GM13977 (cell line): ENCODE results near the gene ITPKB.

Source experiments
- DNase-seq: peaks from one replicate; pipeline ENCODE4 v3.0.0; 2012; ENCODE audit warnings: low spot score
- CTCF ChIP-seq: IDR thresholded peaks from 2 replicates; pipeline ENCODE4 v1.5.1; 2012; ENCODE audit warnings: mild to moderate bottlenecking, control low read depth; ENCODE audit not compliant: insufficient read depth; ENCODE audit errors: extremely low read depth, missing control alignments
- in situ Hi-C: fragments of 300-500 bp; cut with MboI; formaldehyde crosslinking; loops from one replicate; pipeline ENCODE4 v1.12.0; 2022; ENCODE audit warnings: low sequenced_read_pairs, low pct_unique_long_range_greater_than_20kb, mixed read lengths, inconsistent platforms; ENCODE audit not compliant: unreplicated experiment

ITPKB gene

GRCh38 chr1:226678251-226678650 lies 60.8 kb downstream of the ITPKB start:
- DNase-seq, result no peak
- TF ChIP-seq CTCF, result no peak
- in situ Hi-C loops, result no loop called here

DNA sequence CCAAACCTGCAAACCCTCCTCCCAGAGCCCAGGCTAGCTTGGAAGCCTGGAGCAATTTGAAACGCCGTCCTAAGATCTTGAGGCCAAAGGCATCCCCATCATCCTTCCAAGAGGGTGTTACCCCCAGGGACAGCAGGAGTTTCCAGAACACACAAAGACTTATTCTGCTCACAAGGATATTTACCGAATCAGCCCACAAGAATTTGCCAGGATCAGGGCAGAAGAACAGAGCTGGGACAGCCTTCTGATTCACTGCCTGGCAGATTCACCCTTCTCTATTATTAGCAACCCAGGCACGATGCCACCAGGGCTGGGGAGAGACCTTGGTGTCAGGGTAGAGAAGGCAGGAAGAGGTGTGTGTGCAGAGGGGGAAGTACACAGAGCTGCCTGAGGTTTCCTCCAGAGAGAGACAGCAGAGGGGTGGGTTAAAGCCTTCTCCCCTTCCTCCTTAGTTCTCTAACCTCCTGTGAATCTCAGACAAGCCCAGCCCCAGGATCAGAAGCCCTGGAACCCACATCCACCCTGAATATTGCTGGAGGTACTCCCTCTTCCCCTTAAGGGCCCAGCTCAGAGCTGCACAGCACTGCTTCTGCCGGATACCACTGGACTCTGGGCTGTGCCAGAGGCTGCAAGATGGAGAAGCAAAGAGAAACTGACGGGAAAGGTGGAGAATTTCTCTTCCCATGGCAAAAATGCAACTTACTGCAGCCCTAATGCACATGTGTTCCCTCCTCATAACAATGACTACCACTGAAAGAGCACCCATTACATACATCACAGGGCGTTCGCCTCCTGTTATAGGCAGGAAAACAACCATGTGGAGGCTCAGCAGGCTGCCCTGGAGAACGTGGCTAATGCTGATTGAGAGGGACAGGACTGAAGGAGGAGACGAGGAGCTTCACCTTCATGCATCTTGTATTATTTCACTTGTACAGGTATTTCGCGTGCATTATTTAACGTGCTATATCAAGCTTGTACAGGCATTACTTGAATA lies 61.8 kb downstream of the ITPKB start:
- in situ Hi-C loops, result no loop called here
- peak; percentile 52 for DNase-seq
- TF ChIP-seq CTCF, result no peak

DNA sequence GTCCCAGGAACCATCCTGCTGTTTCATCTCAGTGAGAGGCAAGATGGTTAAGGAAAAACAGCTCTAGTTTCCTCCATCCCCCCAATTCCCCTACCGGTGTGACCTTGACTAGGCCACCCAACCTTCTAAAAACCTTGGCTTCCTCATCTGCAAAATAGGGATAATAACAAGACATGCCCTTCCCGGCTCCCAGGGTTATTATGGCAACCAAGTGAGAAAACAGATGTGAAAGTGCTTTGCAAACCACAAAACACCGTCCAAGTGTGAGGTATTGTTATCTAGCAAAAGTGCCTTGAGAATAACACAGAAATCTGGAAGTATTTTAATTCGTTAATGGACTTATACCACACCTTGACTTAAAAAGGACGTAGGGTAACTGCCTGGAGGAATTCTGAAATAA lies 62.7 kb downstream of the ITPKB start:
- no peak for TF ChIP-seq CTCF
- DNase-seq, result no peak
- in situ Hi-C loops, result no loop called here

GRCh38 chr1:226675715-226676357 lies 63.2 kb downstream of the ITPKB start:
- no peak for TF ChIP-seq CTCF
- in situ Hi-C loops, result no loop called here

GRCh38 chr1:226674892-226675714 lies 64.0 kb downstream of the ITPKB start:
- TF ChIP-seq CTCF, result no peak
- in situ Hi-C loops, result no loop called here
- DNase-seq, result peak; percentile 77

More at GRCh38 chr1:226675715-226676357, 63.2 kb downstream of the ITPKB start:
- DNase-seq, result no peak

- TF ChIP-seq CTCF, result no peak
- in situ Hi-C loops, result no loop called here
- no peak for DNase-seq
Measured at GRCh38 chr1:226672339-226672762, 66.7 kb downstream of the ITPKB start.
